ENCODE measurements around the gene COG8.
"Not testable (repeated sequence)": the region's sequence is repeated elsewhere in the genome, so short reads cannot be mapped to it uniquely, and the experiment has no call there.

The COG8 gene

DNA sequence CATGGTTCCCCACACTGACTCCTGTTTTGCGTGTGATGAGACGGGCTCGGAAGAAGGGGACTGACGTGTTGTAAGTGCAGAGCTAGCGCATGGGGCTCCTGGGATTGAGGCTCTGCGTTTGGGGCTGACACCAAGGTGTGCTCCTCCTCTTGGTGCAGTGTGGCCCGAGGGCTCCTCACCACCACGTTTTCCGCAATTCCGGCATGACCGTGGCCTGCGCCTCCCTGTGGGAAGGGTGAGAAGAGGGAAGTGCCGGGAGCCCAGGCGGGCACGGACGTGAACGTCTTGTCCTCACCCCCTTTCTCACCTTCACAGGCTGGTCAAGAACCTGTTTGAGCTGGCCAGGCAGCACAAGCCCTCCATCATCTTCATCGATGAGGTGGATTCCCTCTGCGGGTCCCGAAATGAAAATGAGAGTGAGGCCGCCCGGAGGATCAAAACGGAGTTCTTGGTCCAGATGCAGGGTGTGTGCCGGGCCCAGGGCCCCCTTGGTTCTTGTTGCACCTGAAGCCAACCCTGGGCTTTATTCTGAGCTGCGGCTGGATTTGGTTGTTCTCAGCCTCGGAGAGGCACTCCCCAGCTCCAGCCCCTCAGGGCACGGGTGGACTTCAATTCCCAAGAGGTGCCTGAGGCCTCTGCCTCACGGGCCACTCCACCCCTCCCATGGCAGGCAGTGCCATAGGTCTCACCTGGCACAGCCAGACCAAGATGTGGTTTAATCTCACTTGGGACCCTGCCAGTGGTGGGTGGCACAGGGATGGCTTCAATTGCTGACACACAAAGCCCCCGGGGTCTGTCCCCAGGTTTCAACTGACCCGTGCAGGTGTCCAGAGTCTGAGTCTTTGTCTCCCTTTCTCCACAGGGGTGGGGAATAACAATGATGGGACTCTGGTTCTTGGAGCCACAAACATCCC is 19.3 kb downstream of the COG8 start:
- in situ Hi-C loops (cut with MboI; ENCODE audit: low sequenced_read_pairs): no loop called here

DNA sequence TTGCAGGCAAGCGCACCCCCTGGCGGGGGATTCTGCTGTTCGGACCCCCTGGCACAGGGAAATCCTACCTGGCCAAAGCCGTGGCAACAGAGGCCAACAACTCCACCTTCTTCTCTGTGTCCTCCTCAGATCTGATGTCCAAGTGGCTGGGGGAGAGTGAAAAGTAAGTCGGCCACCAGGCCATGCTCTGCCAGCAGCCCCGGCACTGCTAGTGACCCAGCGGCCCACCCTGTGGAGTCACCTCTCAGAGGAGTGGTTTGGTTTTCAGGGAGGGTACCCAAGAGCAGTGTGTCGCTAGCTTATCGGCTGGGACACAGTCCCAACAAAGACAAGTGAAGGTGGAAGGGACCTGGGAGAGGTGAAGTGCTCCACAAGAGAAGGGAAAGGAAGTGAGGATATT is 20.0 kb downstream of the COG8 start:
- in situ Hi-C loops (cut with MboI; ENCODE audit: low sequenced_read_pairs): no loop called here

DNA sequence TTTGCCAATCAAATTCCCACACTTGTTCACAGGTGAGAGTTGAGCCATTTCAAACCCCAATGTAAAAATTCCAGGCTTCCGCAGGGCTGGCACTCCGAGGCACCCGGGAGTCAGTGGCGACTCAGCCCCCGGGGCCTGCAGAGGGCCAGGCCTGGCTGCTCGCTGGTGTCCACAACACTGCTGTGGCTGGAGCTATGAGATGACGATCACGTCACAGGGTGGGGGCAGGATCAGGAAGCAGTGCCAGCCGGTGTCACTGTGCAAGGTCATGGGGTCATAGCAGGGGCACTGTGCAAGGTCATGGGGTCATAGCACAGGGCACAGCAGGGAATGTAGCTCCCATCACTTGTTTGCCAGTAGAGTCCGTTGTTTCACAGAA is 20.5 kb downstream of the COG8 start:
- in situ Hi-C loops (cut with MboI; ENCODE audit: low sequenced_read_pairs): no loop called here

DNA sequence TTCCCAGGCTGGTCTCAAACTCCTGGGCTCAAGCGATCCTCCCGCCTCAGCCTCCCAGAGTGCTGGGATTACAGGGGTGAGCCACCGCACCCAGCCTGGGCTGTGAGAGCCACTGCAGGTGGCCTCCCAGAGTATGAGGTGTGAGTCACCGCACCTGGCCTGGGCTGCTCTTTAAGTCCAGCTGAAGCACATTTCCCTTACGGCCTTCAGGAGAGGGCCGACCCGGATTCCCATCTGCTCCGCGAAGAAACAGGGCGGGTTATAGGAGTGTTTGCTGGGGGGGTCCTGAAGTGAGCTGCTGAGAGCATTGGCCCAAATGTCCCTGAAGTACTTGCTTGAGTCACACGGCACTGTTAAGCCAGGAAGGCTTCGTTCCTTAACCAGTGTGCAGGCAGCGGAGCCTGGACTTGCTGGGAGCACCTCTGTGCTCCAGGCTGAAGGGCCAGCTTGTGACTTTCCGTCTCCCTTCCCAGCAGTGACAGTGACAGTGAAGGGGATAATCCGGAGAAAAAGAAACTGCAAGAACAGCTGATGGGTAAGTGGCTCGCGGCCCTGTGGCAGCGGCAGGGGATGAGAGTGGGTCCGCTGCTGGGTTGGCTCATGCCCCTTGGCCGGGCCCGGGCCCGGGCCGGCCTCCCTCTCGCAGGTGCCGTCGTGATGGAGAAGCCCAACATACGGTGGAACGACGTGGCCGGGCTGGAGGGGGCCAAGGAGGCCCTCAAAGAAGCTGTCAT is 21.0 kb downstream of the COG8 start:
- in situ Hi-C loops (cut with MboI; ENCODE audit: low sequenced_read_pairs): no loop called here

DNA sequence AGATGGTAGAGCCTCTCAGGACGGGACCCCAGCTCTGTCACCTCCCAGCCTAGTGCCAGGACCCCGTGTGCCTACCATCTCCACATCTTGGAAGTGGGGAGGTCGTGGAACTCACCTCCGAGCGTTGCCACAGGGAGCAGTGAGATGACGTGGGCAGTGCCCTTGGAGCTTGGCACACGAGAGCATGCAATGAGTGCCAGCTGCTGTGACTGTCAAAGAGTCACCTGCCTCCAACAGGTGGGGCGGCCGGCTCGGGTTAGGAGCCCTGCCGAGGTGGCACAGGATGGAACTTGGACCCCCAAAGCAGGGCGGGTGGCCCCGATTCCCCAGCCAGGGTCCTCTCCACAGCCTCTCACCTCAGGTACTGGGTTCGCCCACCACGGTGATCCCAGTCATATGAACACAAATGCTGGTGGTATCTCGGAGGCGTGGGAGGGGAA is 22.7 kb downstream of the COG8 start:
- in situ Hi-C loops (cut with MboI; ENCODE audit: low sequenced_read_pairs): no loop called here

DNA sequence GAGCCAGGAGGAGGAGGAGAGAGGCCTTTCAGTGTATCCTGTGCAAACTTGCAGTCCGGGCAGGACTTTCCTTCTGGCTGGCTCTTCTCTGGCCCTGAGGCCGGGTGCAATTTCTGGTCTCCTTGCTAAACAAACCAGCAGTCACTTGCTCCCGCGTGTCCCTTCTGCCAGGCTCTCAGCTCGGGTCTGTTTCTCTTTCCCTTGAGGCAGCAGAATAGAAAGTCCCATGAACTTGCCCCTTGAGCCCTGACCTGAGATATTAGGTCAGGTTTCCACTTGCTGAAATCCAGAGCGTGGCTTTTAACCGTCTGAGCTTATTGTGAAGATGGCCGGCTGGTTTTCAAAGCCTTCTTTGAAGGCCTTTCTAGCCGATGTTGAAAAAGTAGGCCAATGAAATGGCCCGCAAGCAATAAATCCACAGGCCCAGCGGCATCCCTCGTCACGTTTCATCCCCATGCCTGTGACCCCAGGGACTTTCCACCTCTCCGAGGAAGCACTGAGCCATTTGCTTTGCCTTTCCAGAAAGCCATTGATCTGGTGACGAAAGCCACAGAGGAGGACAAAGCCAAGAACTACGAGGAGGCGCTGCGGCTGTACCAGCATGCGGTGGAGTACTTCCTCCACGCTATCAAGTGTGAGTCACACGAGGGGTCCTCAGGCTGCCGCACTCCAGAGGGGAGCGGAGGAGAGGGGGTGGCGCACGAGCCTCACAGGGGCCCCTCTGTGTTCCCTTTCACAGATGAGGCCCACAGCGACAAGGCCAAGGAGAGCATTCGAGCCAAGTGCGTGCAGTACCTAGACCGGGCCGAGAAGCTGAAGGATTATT is 23.7 kb downstream of the COG8 start:
- in situ Hi-C loops (cut with MboI; ENCODE audit: low sequenced_read_pairs): no loop called here

DNA sequence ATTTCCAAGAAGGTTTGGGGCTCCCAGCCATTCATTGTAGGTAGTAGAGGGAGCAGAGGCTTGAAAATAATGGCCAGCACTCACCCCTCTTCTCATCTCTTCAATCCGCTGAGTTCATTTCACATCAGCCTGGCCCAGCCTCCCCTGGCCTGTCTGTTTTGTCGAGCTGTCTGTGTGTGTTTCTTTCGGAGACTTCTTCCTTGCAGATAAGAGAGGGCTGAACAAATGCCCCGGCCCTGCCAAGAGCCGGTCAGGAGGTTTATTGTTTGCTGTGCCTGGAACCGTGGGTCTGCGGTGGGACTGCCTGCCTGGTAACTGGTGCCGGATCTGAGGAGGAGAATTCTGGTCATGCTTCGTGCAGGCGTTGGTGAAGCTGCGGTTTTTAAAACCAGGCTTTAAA is 24.8 kb downstream of the COG8 start:
- in situ Hi-C loops (cut with MboI; ENCODE audit: low sequenced_read_pairs): no loop called here

DNA sequence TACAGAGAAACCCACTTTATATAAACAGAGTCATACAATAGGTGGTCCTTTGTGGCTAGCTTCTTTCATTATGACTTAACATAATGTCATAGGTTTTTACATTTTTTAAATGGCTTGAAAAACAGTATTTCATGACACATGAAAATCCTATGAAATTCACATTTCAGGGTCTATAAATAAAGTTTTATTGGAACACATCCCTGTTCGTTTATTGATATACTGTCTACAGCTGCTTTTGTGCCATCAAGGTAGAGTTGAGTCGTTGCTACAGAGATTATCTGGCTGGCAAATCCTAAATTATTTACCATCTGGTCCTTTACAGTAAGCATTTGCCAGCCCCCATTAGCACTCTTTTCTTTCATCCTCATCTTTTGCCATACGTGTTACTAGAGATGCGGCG is 25.9 kb downstream of the COG8 start:
- in situ Hi-C loops (cut with MboI; ENCODE audit: low sequenced_read_pairs): no loop called here

DNA sequence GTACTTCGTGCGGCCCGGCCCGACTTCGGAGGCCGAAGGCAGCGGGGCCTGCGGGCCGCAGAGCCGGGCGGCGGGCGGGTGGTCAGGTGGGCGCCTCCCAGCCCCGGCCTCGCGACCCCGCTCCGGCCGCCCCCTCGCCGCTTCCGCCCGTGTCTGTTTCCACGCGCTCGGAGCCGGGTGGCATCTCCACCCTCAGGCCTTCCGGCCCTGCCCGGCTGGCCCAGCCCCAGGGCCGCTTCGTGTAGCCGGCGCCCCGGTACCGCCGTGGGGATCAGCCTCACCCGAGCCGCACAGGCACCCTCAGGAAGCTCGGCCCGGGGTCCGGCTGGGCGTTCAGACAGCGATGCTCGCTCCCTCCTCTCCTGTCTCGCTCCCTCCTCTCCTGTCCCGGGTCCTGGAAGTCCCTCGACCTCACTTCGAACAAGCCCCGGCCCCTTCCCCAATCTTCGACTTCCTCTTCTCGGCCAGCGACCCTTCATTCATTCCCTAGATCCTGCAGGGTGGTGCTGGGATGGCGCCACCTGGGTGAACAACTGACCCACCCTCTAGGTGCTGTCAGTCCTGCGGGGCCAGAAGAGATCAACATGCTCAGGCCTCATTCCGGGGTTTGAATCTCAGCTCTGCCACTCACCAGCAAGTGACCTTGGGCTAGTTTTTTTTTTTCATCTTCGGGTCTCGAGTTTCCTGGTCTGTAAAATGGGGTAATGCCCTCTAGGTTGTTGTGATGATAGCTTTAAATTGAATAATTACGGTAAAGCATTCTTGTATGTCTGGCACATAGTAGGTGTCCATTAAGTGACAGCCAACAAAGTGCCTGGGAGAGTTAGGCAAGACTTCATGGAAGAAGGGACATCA is 27.6 kb downstream of the COG8 start:
- in situ Hi-C loops (cut with MboI; ENCODE audit: low sequenced_read_pairs): no loop called here

DNA sequence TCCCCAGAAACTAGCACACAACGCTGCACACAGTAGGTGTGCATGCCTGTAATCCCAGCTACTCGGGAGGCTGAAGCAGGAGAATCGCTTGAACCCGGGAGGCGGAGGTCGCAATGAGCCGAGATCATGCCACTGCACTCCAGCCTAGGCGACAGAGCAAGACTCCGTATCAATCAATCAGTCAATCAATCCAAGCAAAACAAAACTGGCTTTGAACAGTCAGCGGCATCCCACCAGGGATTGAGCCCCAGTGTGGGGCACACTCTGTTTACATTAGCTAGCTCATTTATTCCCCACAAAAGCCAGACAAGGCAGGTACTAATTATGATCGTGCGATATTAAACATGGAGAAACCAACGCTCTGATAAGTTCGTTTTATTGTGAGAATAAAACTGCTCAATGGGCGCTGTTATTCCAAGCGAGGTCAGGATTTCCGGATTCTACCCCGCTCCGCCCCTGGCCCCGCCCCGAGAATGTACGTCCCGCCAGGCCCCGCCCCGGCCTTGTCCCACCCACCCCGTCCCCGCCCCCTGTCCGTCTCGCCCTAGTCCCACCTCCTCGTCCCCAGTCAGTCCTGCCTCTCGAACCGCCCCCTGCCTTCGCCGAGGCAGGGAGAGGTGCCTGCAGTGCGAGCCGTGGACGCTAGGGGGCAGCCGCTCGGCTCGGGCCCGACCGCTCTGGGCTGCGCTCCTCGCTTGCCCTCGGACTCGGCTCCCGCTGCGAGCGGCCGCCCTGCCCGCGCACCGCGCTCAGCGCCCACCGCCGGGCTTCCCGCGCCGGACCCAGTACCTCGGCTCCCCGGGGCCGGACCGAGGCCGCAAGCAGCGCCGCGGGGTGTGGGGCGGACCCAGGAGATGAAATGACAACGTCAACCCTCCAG is 28.5 kb downstream of the COG8 start, which contains the start of gene VPS4A:
VPS4A (plus strand) TSS at position 698 of the 880 bp plus-strand sequence; CDS start at position 860, 162 bp downstream.
- in situ Hi-C loops (cut with MboI; ENCODE audit: low sequenced_read_pairs): no loop called here

DNA sequence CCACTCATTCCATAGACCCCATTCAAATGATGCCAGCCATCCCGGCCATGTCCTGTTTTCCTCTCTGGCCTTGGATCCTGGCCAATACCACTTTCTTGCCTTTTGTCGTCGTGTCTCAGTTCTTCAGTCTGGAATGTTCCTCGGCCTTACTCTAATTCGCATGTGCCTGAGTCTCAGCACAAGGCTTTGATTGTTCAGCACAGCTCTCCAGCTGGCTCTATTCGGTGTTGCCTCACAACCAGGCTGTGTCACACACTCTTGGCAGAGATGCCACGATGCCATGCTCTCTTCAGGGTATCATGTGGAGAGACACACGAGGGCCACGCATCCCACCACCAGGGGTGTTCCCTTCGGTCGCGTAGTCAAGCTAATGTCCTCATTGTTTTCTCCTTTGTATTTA is 30.0 kb downstream of the COG8 start:
- in situ Hi-C loops (cut with MboI; ENCODE audit: low sequenced_read_pairs): no loop called here

DNA sequence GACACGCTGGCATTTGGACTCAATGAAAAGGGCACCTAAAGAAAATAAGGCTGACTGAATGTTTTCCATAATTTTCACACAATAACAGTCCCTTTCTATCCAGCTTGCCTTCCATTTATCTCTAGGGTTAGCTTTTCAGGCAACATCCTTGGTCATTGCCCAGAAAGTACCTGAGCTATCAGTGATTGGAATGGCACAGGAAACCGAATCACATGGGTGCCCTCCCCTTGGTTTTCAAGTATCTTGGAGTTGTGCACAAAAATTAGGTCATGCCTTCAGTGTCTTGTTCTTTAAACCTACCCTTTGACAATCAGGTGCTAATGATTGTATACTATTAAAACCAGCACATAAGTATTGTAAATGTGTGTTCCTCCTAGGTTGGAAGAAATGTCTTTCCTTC is 31.5 kb downstream of the COG8 start:
- in situ Hi-C loops (cut with MboI; ENCODE audit: low sequenced_read_pairs): no loop called here

DNA sequence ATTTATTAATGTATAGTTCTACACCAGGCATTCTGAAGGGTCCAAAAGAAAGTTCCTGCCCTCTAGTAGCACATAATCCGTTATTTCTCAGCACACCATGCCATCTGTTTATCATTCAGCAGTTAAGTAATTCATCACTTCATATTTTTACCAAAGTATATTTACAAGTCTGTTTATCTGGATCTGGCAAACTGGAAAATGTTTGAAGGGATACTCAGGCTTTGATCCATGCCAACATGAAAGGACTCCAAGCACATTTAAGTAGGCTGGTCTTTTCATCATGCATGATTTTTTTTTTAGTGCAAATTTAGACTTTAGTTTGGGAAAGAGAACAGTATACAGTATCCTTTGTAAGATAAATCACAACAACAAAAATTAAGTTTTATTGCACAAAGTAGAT is 32.3 kb downstream of the COG8 start:
- in situ Hi-C loops (cut with MboI; ENCODE audit: low sequenced_read_pairs): no loop called here

DNA sequence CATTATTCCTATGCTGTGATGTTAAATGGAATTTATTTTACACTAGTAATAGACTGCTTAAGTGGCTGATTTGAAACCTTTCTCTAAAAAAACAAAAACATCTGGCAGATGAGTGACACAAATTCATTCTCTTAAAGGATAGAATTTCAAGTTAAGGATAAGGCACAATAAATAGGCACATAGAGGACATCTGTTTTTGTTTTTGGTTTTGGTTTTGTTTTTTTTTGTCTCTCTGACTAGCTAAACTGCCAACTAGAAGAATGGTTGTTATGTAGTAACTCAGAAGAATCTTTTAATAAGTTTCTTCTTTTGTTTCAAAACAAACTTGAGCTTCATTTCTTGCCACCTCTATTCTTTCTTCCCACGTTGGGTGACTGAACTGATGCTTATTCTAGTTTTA is 33.3 kb downstream of the COG8 start:
- in situ Hi-C loops (cut with MboI; ENCODE audit: low sequenced_read_pairs): no loop called here

DNA sequence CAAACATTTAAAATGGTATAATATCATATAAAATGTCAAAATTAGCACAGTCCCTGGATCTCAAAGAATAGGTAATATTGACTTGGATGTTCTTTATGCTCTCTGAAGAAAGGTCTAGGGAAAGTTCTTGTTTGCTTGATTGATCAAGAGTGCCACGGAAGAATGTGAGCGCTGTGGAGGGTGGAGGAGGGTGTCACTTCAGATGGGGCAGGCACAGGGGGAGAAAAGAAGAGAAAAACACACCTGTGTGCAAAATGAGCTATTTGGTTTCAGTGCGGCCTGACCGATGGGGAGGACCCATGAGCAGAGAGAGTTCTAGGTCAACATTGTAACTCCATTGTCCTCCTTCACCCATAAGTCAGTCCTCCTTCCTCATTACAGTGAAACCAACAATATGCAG is 37.1 kb downstream of the COG8 start:
- in situ Hi-C loops (cut with MboI; ENCODE audit: low sequenced_read_pairs): no loop called here

DNA sequence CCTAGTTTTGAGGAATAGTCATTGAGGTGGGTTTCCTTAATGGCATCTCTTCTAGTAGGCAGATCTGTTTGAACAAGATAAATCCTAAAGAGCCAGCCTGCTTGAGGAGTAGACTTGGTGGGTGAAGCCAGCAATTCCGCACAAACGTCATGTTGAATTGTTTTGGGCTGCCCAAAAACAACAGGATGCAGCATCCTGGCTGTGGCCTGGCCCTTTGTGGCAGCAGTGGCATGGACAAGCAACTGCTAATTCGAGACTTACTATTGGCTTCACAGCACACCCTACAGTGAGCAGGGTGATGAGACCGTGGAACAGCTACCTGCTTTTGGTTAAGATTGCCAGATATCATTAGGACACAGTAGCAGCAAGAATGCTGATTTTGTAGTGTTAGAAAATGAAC is 37.5 kb downstream of the COG8 start:
- in situ Hi-C loops (cut with MboI; ENCODE audit: low sequenced_read_pairs): no loop called here

DNA sequence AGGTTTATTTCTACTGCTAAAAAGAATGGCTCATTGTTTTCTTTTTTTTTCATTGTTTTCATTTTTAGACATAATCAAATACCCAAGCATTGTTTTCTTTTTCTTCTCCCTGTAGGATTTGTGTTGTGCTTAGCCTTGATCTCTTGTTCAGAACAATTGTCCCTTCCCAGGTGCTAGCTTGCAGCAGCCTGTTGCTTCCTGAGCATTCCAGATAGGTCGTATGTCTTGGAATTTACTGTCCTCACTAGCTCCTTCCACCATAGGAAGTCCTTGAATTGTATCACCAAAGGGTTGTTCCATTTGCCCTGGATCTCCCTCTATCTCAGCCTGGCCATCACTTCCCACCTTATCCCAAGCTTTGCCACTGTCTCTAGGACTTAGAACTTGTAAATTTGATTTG is 38.2 kb downstream of the COG8 start:
- in situ Hi-C loops (cut with MboI; ENCODE audit: low sequenced_read_pairs): no loop called here

DNA sequence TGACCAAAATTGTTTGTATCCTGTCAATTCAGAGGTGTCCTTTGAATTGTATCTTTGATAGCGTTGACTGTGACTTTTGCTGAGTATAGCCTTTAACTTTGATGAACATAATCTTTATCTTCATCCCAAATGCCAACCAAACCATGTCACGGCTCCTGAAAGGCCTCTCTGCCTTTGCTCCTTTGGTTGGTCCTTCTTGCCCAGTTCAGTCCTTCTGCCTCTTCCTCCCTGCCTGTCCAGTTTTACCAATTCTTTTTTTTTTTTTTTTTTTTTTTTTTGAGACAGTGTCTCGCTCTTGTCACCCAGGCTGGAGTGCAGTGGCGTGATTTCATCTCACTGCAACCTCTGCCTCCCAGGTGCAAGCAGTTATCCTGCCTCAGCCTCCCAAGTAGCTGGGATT is 41.1 kb downstream of the COG8 start:
- in situ Hi-C loops (cut with MboI; ENCODE audit: low sequenced_read_pairs): no loop called here

DNA sequence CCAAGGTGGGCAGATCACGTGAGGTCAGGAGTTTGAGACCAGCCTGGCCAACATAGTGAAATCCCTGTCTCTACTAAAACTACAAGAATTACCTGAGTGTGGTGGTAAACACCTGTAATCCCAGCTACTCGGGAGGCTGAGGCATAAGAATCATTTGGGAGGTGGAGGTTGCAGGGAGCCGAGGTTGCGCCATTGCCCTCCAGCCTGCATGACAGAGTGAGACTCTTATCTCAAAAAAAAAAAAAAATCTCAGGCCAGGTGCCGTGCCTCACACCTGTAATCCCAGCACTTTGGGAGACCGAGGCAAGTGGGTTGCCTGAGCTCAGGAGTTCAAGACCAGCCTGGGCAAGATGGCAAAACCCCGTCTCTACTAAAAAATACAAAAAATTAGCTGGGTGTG is 42.6 kb downstream of the COG8 start:
- in situ Hi-C loops (cut with MboI; ENCODE audit: low sequenced_read_pairs): not testable (repeated sequence)

Data from HL-60/S4 treated with phorbol 12-myristate 13-acetate at 8.2 ng/mL for 4 days and 3 days (cell line).